Mesenchymal stem cell (in vitro differentiated cells and primary cell): Measurements from ENCODE around the gene DDX10.

Source experiments
- DNase-seq: peaks from one replicate; pipeline ENCODE4 v3.0.0-alpha.2; 2013
- H2AFZ ChIP-seq: one replicate; pipeline ENCODE4 v1.6.1; 2013; ENCODE audit warnings: low read depth, mild to moderate bottlenecking, control low read depth, inconsistent platforms, low read length, moderate library complexity
- H2AK5ac ChIP-seq: 2 replicates; pipeline ENCODE4 v1.6.1; 2013; ENCODE audit warnings: low read length, moderate library complexity, mild to moderate bottlenecking, inconsistent platforms; ENCODE audit not compliant: severe bottlenecking
- H2BK120ac ChIP-seq: one replicate; pipeline ENCODE4 v1.6.1; 2013; ENCODE audit warnings: low read depth, mild to moderate bottlenecking, inconsistent platforms, low read length, moderate library complexity
- H2BK12ac ChIP-seq, 2 experiments: one replicate each; pipeline ENCODE4 v1.6.1; 2013; ENCODE audit warnings: inconsistent platforms in 2 of 2, low read length in 2 of 2, mild to moderate bottlenecking in 2 of 2, moderate library complexity in 2 of 2, control low read depth in 1 of 2
- H2BK15ac ChIP-seq: one replicate; pipeline ENCODE4 v1.6.1; 2013; ENCODE audit warnings: mild to moderate bottlenecking, low read depth, inconsistent platforms; ENCODE audit not compliant: poor library complexity, severe bottlenecking
- H2BK5ac ChIP-seq: 2 replicates; pipeline ENCODE4 v1.6.1; 2013; ENCODE audit warnings: low read depth, mild to moderate bottlenecking, low read length, control low read depth, inconsistent platforms; ENCODE audit not compliant: poor library complexity, severe bottlenecking
- H3K14ac ChIP-seq, 2 experiments: one replicate each; pipeline ENCODE4 v1.6.1; 2013; ENCODE audit warnings: inconsistent platforms in 2 of 2, low read length in 2 of 2, control low read depth in 1 of 2, mild to moderate bottlenecking in 1 of 2, moderate library complexity in 1 of 2
- H3K18ac ChIP-seq, 2 experiments: one replicate each; pipeline ENCODE4 v1.6.1; 2013; ENCODE audit warnings: inconsistent platforms in 2 of 2, low read length in 2 of 2, control low read depth in 1 of 2, low read depth in 1 of 2, mild to moderate bottlenecking in 1 of 2
- H3K23ac ChIP-seq, 2 experiments: one replicate each; pipeline ENCODE4 v1.6.1; 2013; ENCODE audit warnings: inconsistent platforms in 2 of 2, low read length in 2 of 2, mild to moderate bottlenecking in 2 of 2, moderate library complexity in 2 of 2, control low read depth in 1 of 2
- H3K27ac ChIP-seq: 2 replicates; pipeline ENCODE4 v1.5.1; 2013; ENCODE audit warnings: mild to moderate bottlenecking, moderate library complexity, low read length, control low read depth, inconsistent platforms; ENCODE audit not compliant: poor library complexity, severe bottlenecking
- H3K27me3 ChIP-seq, 2 experiments: 2 replicates each; pipeline versions ENCODE4 v1.6.1 to v1.7.0; 2013; ENCODE audit warnings: low read length in 2 of 2, mild to moderate bottlenecking in 2 of 2, moderate library complexity in 2 of 2, control low read depth in 1 of 2, inconsistent platforms in 1 of 2; ENCODE audit not compliant: control insufficient read depth in 1 of 2, insufficient read depth in 1 of 2
- H3K36me3 ChIP-seq, 2 experiments: 2 replicates each; pipeline versions ENCODE4 v1.6.1 to v1.7.0; 2013; ENCODE audit warnings: low read length in 2 of 2, control low read depth in 1 of 2, inconsistent platforms in 1 of 2, low read depth in 1 of 2, mild to moderate bottlenecking in 1 of 2; ENCODE audit not compliant: insufficient read depth in 2 of 2, control insufficient read depth in 1 of 2
- H3K4ac ChIP-seq, 2 experiments: one replicate each; pipeline ENCODE4 v1.6.1; 2013; ENCODE audit warnings: inconsistent platforms in 2 of 2, low read length in 2 of 2, mild to moderate bottlenecking in 2 of 2, moderate library complexity in 2 of 2, control low read depth in 1 of 2, low read depth in 1 of 2
- H3K4me1 ChIP-seq: 2 replicates; pipeline ENCODE4 v1.6.1; 2013; ENCODE audit warnings: low read depth, low read length, control low read depth; ENCODE audit not compliant: control insufficient read depth, insufficient read depth
- H3K4me2 ChIP-seq: 2 replicates; pipeline ENCODE4 v1.6.1; 2013; ENCODE audit warnings: low read length, mild to moderate bottlenecking, inconsistent platforms; ENCODE audit not compliant: poor library complexity, severe bottlenecking
- H3K4me3 ChIP-seq, 2 experiments: 2 replicates each; pipeline versions ENCODE4 v1.5.1 to v1.7.0; 2013; ENCODE audit warnings: low read length in 2 of 2, mild to moderate bottlenecking in 2 of 2, control low read depth in 1 of 2, low read depth in 1 of 2; ENCODE audit not compliant: insufficient read depth in 1 of 2
- H3K79me1 ChIP-seq: replicated peaks from 2 replicates; pipeline ENCODE4 v1.6.1; 2013; ENCODE audit warnings: mild to moderate bottlenecking, control low read depth, low read length, inconsistent platforms; ENCODE audit not compliant: poor library complexity, severe bottlenecking
- H3K9ac ChIP-seq: 2 replicates; pipeline ENCODE4 v1.7.0; 2013; ENCODE audit warnings: mild to moderate bottlenecking, low read length, moderate library complexity
- H3K9me3 ChIP-seq: 2 replicates; pipeline ENCODE4 v1.7.0; 2013; ENCODE audit warnings: mild to moderate bottlenecking, low read length; ENCODE audit not compliant: control insufficient read depth
- H4K8ac ChIP-seq: one replicate; pipeline ENCODE4 v1.6.1; 2013; ENCODE audit warnings: inconsistent platforms, mild to moderate bottlenecking, low read length, moderate library complexity
- H4K91ac ChIP-seq: one replicate; pipeline ENCODE4 v1.6.1; 2013; ENCODE audit warnings: mild to moderate bottlenecking, low read length, inconsistent platforms
- WGBS: methylation state at CpG from one replicate; pipeline ENCODE4 v1.1.7; 2013; ENCODE audit warnings: mixed read lengths; 5-methylcytosine and 5-hydroxymethylcytosine counted together

DDX10 gene

GRCh38 chr11:108857382-108857781 is 192.5 kb downstream of the DDX10 start:
- Histone ChIP-seq H3K36me3 (no peaks in the 10 kb centered on the region), H4K8ac (no peak overlapping the region), H2AFZ (no peak overlapping the region), H3K27me3 (no peaks in the 10 kb centered on the region), H2AK5ac (no peak overlapping the region), H3K4me3 (no peak overlapping the region), H3K4me2 (no peak overlapping the region), H2BK12ac (no peak overlapping the region), H4K91ac (no peak overlapping the region), H3K9ac (no peak overlapping the region), H3K18ac (no peak overlapping the region), H3K14ac (no peak overlapping the region), H3K9me3 (no peaks in the 10 kb centered on the region), H3K27ac (no peak overlapping the region), H2BK5ac (no peak overlapping the region), H3K4me1 (peaks cover 1% of the 10 kb centered on the region), H3K4ac (no peak overlapping the region), H3K79me1 (peaks cover 16% of the 10 kb centered on the region), H3K23ac (no peak overlapping the region), H2BK15ac (no peak overlapping the region), H2BK120ac (no peak overlapping the region)
- 91% methylated on average over 3 of the region's 5 CpGs for WGBS
- DNase-seq = no peak

GRCh38 chr11:108858622-108859021 is 193.8 kb downstream of the DDX10 start:
- DNase-seq = no peak
- no peak overlapping the region for H3K9ac ChIP-seq
- H3K4me1 ChIP-seq = peaks cover 1% of the 10 kb centered on the region
- H4K8ac ChIP-seq = no peak overlapping the region
- no peak overlapping the region for H3K27ac ChIP-seq
- no peak overlapping the region for H2BK12ac ChIP-seq
- no peaks in the 10 kb centered on the region for H3K36me3 ChIP-seq
- H3K79me1 ChIP-seq = peaks cover 13% of the 10 kb centered on the region
- H2BK15ac ChIP-seq = no peak overlapping the region
- no peak overlapping the region for H2BK5ac ChIP-seq
- no peak overlapping the region for H3K23ac ChIP-seq
- no peak overlapping the region for H2AK5ac ChIP-seq
- no peak overlapping the region for H3K18ac ChIP-seq
- no peak overlapping the region for H3K4me3 ChIP-seq
- H3K4me2 ChIP-seq = no peak overlapping the region
- no peak overlapping the region for H3K14ac ChIP-seq
- no peak overlapping the region for H2BK120ac ChIP-seq
- H3K27me3 ChIP-seq = no peaks in the 10 kb centered on the region
- 97% methylated on average over 3 of the region's 3 CpGs for WGBS
- no peak overlapping the region for H3K4ac ChIP-seq
- no peak overlapping the region for H2AFZ ChIP-seq
- H4K91ac ChIP-seq = no peak overlapping the region
- no peaks in the 10 kb centered on the region for H3K9me3 ChIP-seq

- no peak for DNase-seq
- H2BK5ac ChIP-seq = no peak overlapping the region
Measured at GRCh38 chr11:108859510-108859909, 194.6 kb downstream of the DDX10 start.

GRCh38 chr11:108863528-108863927 is 198.7 kb downstream of the DDX10 start:
- Histone ChIP-seq H3K9ac (no peak overlapping the region), H3K27ac (no peak overlapping the region), H4K91ac (no peak overlapping the region), H3K23ac (no peak overlapping the region), H2BK12ac (no peak overlapping the region), H2AFZ (no peak overlapping the region), H2BK120ac (no peak overlapping the region), H3K14ac (no peak overlapping the region), H3K4me1 (no peaks in the 10 kb centered on the region), H3K4ac (no peak overlapping the region), H2BK15ac (no peak overlapping the region), H3K4me3 (no peak overlapping the region), H3K27me3 (no peaks in the 10 kb centered on the region), H3K4me2 (no peak overlapping the region), H2BK5ac (no peak overlapping the region), H3K18ac (no peak overlapping the region), H3K79me1 (peaks cover 26% of the 10 kb centered on the region), H3K36me3 (no peaks in the 10 kb centered on the region), H3K9me3 (no peaks in the 10 kb centered on the region), H4K8ac (no peak overlapping the region), H2AK5ac (no peak overlapping the region)
- no peak for DNase-seq
- no CpG with 5 or more reads among the region's 1 CpG for WGBS

More at GRCh38 chr11:108859510-108859909, 194.6 kb downstream of the DDX10 start:
- H4K8ac ChIP-seq = no peak overlapping the region
- WGBS = no CpG with 5 or more reads among the region's 1 CpG
- no peak overlapping the region for H2BK120ac ChIP-seq
- no peak overlapping the region for H3K4me3 ChIP-seq
- H3K9ac ChIP-seq = no peak overlapping the region
- no peaks in the 10 kb centered on the region for H3K4me1 ChIP-seq
- no peak overlapping the region for H3K18ac ChIP-seq
- H3K4ac ChIP-seq = no peak overlapping the region
- no peak overlapping the region for H3K14ac ChIP-seq
- no peaks in the 10 kb centered on the region for H3K9me3 ChIP-seq
- H2AFZ ChIP-seq = no peak overlapping the region
- H3K23ac ChIP-seq = no peak overlapping the region
- H2AK5ac ChIP-seq = no peak overlapping the region
- no peak overlapping the region for H4K91ac ChIP-seq
- peaks cover 15% of the 10 kb centered on the region for H3K79me1 ChIP-seq
- H2BK12ac ChIP-seq = no peak overlapping the region
- H3K27me3 ChIP-seq = no peaks in the 10 kb centered on the region
- H3K36me3 ChIP-seq = no peaks in the 10 kb centered on the region
- no peak overlapping the region for H3K27ac ChIP-seq
- H3K4me2 ChIP-seq = no peak overlapping the region
- H2BK15ac ChIP-seq = no peak overlapping the region
